H9 (cell line): ENCODE data around the gene BICD2. TPM values are rescaled to one million over a fixed set of nuclear protein-coding genes. Genes with fewer than 3 reads are reported as not detected.

Source experiments
- DNase-seq: peaks from one replicate; pipeline ENCODE4 v3.0.0-alpha.2; 2017
- H2AFZ ChIP-seq: one replicate; pipeline ENCODE4 v1.6.1; 2013; ENCODE audit warnings: mild to moderate bottlenecking, low read length, control low read depth, moderate library complexity
- H2AK5ac ChIP-seq: 2 replicates; pipeline ENCODE4 v1.6.1; 2013; ENCODE audit warnings: low read length, control low read depth, mixed read lengths; ENCODE audit not compliant: insufficient read length
- H2BK120ac ChIP-seq: one replicate; pipeline ENCODE4 v1.6.1; 2013; ENCODE audit warnings: low read depth, mild to moderate bottlenecking, low read length, control low read depth, inconsistent platforms; ENCODE audit not compliant: poor library complexity, severe bottlenecking
- H2BK12ac ChIP-seq: 2 replicates; pipeline ENCODE4 v1.6.1; 2013; ENCODE audit warnings: low read length, control low read depth, mixed read lengths, low read depth; ENCODE audit not compliant: insufficient read length
- H2BK15ac ChIP-seq: 2 replicates; pipeline ENCODE4 v1.6.1; 2013; ENCODE audit warnings: low read depth, low read length, control low read depth
- H2BK20ac ChIP-seq: one replicate; pipeline ENCODE4 v1.6.1; 2013; ENCODE audit warnings: low read depth, mild to moderate bottlenecking, low read length, control low read depth, inconsistent platforms; ENCODE audit not compliant: poor library complexity, severe bottlenecking
- H2BK5ac ChIP-seq: 2 replicates; pipeline ENCODE4 v1.6.1; 2013; ENCODE audit warnings: low read length, control low read depth, mixed read lengths; ENCODE audit not compliant: insufficient read length
- H3K14ac ChIP-seq: 2 replicates; pipeline ENCODE4 v1.6.1; 2013; ENCODE audit warnings: low read length, control low read depth; ENCODE audit not compliant: insufficient read depth
- H3K18ac ChIP-seq: 2 replicates; pipeline ENCODE4 v1.6.1; 2013; ENCODE audit warnings: low read depth, mild to moderate bottlenecking, mixed read lengths, low read length, control low read depth; ENCODE audit not compliant: insufficient read length
- H3K23ac ChIP-seq: 2 replicates; pipeline ENCODE4 v1.6.1; 2013; ENCODE audit warnings: low read length, control low read depth, mixed read lengths, low read depth; ENCODE audit not compliant: insufficient read length
- H3K23me2 ChIP-seq: 2 replicates; pipeline ENCODE4 v1.6.1; 2013; ENCODE audit warnings: low read depth, mild to moderate bottlenecking, mixed read lengths, low read length, control low read depth; ENCODE audit not compliant: insufficient read length, poor library complexity, severe bottlenecking
- H3K27ac ChIP-seq: 2 replicates; pipeline ENCODE4 v1.5.1; 2013; ENCODE audit warnings: low read length, control low read depth, mixed read lengths, low read depth; ENCODE audit not compliant: insufficient read length
- H3K27me3 ChIP-seq: 2 replicates; pipeline ENCODE4 v1.6.1; 2013; ENCODE audit warnings: low read length, control low read depth, inconsistent platforms; ENCODE audit not compliant: insufficient read depth
- H3K4ac ChIP-seq: 2 replicates; pipeline ENCODE4 v1.6.1; 2013; ENCODE audit warnings: low read depth, mild to moderate bottlenecking, control low read depth, inconsistent platforms, low read length, moderate library complexity
- H3K4me1 ChIP-seq: 2 replicates; pipeline ENCODE4 v1.6.1; 2013; ENCODE audit warnings: low read length, control low read depth, inconsistent platforms; ENCODE audit not compliant: insufficient read depth
- H3K4me2 ChIP-seq: 2 replicates; pipeline ENCODE4 v1.6.1; 2013; ENCODE audit warnings: low read length, control low read depth, mixed read lengths; ENCODE audit not compliant: insufficient read length, insufficient read depth
- H3K56ac ChIP-seq: 2 replicates; pipeline ENCODE4 v1.6.1; 2013; ENCODE audit warnings: low read depth, mild to moderate bottlenecking, mixed read lengths, low read length, control low read depth; ENCODE audit not compliant: insufficient read length
- H3K79me1 ChIP-seq: 2 replicates; pipeline ENCODE4 v1.6.1; 2013; ENCODE audit warnings: low read depth, mild to moderate bottlenecking, moderate library complexity, low read length, control low read depth, inconsistent platforms; ENCODE audit not compliant: insufficient read depth, poor library complexity, severe bottlenecking
- H3K79me2 ChIP-seq: 2 replicates; pipeline ENCODE4 v1.6.1; 2013; ENCODE audit warnings: low read length, control low read depth, inconsistent platforms; ENCODE audit not compliant: insufficient read depth
- H3K9ac ChIP-seq: 2 replicates; pipeline ENCODE4 v1.6.1; 2013; ENCODE audit warnings: low read length, control low read depth, mixed read lengths; ENCODE audit not compliant: insufficient read length; ENCODE audit errors: extremely low read depth
- H3K9me3 ChIP-seq: one replicate; pipeline ENCODE4 v1.6.1; 2013; ENCODE audit warnings: low read depth, low read length, inconsistent platforms; ENCODE audit not compliant: control insufficient read depth
- H3T11ph ChIP-seq: one replicate; pipeline ENCODE4 v1.6.1; 2013; ENCODE audit warnings: mild to moderate bottlenecking, low read length, control low read depth, inconsistent platforms
- H4K20me1 ChIP-seq: one replicate; pipeline ENCODE4 v1.6.1; 2013; ENCODE audit not compliant: control insufficient read depth, insufficient read length, insufficient read depth
- H4K5ac ChIP-seq: 2 replicates; pipeline ENCODE4 v1.6.1; 2013; ENCODE audit warnings: low read depth, mild to moderate bottlenecking, mixed read lengths, low read length, control low read depth; ENCODE audit not compliant: insufficient read length
- H4K8ac ChIP-seq: replicated peaks from 2 replicates; pipeline ENCODE4 v1.6.1; 2013; ENCODE audit warnings: low read length, control low read depth, mixed read lengths, low read depth; ENCODE audit not compliant: insufficient read length
- H4K91ac ChIP-seq: 2 replicates; pipeline ENCODE4 v1.6.1; 2013; ENCODE audit warnings: low read depth, mild to moderate bottlenecking, moderate library complexity, mixed read lengths, low read length, control low read depth; ENCODE audit not compliant: insufficient read length
- H3K27ac Mint-ChIP-seq, 3 experiments: 2 replicates in 2 of 3; 3 replicates in 1 of 3; pipeline ENCODE4 v1.8.0; 2020 to 2021; ENCODE audit warnings: mixed read lengths in 3 of 3, mild to moderate bottlenecking in 1 of 3, moderate library complexity in 1 of 3
- H3K27me3 Mint-ChIP-seq: 2 replicates; pipeline ENCODE4 v1.8.0; 2021; ENCODE audit warnings: low read depth, mild to moderate bottlenecking, moderate library complexity, mixed read lengths
- H3K36me3 Mint-ChIP-seq, 3 experiments: 2 replicates in 2 of 3; 3 replicates in 1 of 3; pipeline ENCODE4 v1.8.0; 2020 to 2021; ENCODE audit warnings: low read depth in 3 of 3, mixed read lengths in 3 of 3; ENCODE audit not compliant: insufficient read depth in 1 of 3
- H3K4me1 Mint-ChIP-seq, 2 experiments: 2 replicates each; pipeline ENCODE4 v1.8.0; 2020; ENCODE audit warnings: mixed read lengths in 2 of 2
- H3K4me3 Mint-ChIP-seq, 2 experiments: 2 replicates in 1 of 2; 3 replicates in 1 of 2; pipeline ENCODE4 v1.8.0; 2020 to 2021; ENCODE audit warnings: mild to moderate bottlenecking in 2 of 2, mixed read lengths in 2 of 2, moderate library complexity in 1 of 2
- H3K9me3 Mint-ChIP-seq, 2 experiments: 2 replicates in 1 of 2; 3 replicates in 1 of 2; pipeline ENCODE4 v1.8.0; 2020; ENCODE audit warnings: mild to moderate bottlenecking in 2 of 2, mixed read lengths in 2 of 2, moderate library complexity in 1 of 2
- CTCF ChIP-seq: fragments of 200-600 bp; sonication (generic); conservative IDR thresholded peaks from 3 replicates; pipeline ENCODE4 v1.8.0; 2021; ENCODE audit warnings: antibody characterized with exemption, mild to moderate bottlenecking
- WGBS: extraction: QIAGEN DNeasy Blood & Tissue Kit; methylation state at CpG from one replicate; pipeline ENCODE4 v1.1.7; 2013; ENCODE audit warnings: missing lambda C conversion rate, low lambda C conversion rate, mixed read lengths; ENCODE audit not compliant: insufficient read length; ENCODE audit errors: extremely low coverage; 5-methylcytosine and 5-hydroxymethylcytosine counted together
- total RNA-seq: library from RNA; stranded (reverse); gene quantifications from 2 replicates; pipeline ENCODE4 v1.2.1, GENCODE V29; 2021

BICD2 gene
- total RNA-seq, 1 experiment from 2014 or later = 22.3 TPM

- Histone ChIP-seq H2BK20ac (no peak overlapping the region), H3K79me1 (no peaks in the 10 kb centered on the region), H4K5ac (no peak overlapping the region), H3K9me3 (no peaks in the 10 kb centered on the region), H4K91ac (no peak overlapping the region), H2BK15ac (no peak overlapping the region), H3K23me2 (no peaks in the 10 kb centered on the region), H3K23ac (no peak overlapping the region), H2BK120ac (no peak overlapping the region), H2AFZ (no peak overlapping the region), H3K14ac (no peak overlapping the region), H3K4me1 (no peaks in the 10 kb centered on the region), H2BK5ac (no peak overlapping the region), H4K8ac (no peak overlapping the region), H3K27ac (no peak overlapping the region), H4K20me1 (peaks cover 3% of the 10 kb centered on the region), H3K27me3 (no peaks in the 10 kb centered on the region), H3K9ac (no peak overlapping the region), H2AK5ac (no peak overlapping the region), H3K4me2 (no peak overlapping the region), H2BK12ac (no peak overlapping the region), H3T11ph (no peak overlapping the region), H3K4ac (no peak overlapping the region), H3K18ac (no peak overlapping the region), H3K56ac (no peak overlapping the region), H3K79me2 (no peaks in the 10 kb centered on the region)
- no peak overlapping the region for H3K4me3 Mint-ChIP-seq
- no peaks in the 10 kb centered on the region for H3K9me3 Mint-ChIP-seq
- H3K4me1 Mint-ChIP-seq = no peaks in the 10 kb centered on the region
- H3K27ac Mint-ChIP-seq = no peak overlapping the region
- peak; percentile 23 for DNase-seq
- WGBS = no CpG with 5 or more reads among the region's 10 CpGs
- no peaks in the 10 kb centered on the region for H3K27me3 Mint-ChIP-seq
- peaks cover 17 to 59% (median 39%) of the 10 kb centered on the region in 3 experiments for H3K36me3 Mint-ChIP-seq
- TF ChIP-seq CTCF = no peak
Measured at GRCh38 chr9:92724528-92725265, 39.9 kb downstream of the BICD2 start.
